Liver (tissue), 9 donors: ENCODE data around the gene CDKN1B. TPM values are rescaled to one million over a fixed set of nuclear protein-coding genes. Genes with fewer than 3 reads are reported as not detected.

Experiments
- DNase-seq: peaks from one replicate; pipeline ENCODE4 v3.0.0-alpha.2; 2017; ENCODE audit warnings: low spot score
- H3K27ac ChIP-seq, 2 donors: one replicate each; pipeline ENCODE4 v1.7.0; 2013; ENCODE audit warnings: inconsistent platforms in 2 of 2, low read length in 2 of 2, control low read depth in 1 of 2, low read depth in 1 of 2, mild to moderate bottlenecking in 1 of 2
- H3K27me3 ChIP-seq, 4 donors: one replicate each; pipeline versions ENCODE4 v1.6.1 to v1.7.0; 2013; ENCODE audit warnings: low read length in 3 of 4, inconsistent platforms in 1 of 4, mild to moderate bottlenecking in 1 of 4, moderate library complexity in 1 of 4; ENCODE audit not compliant: control insufficient read depth in 4 of 4, insufficient read depth in 4 of 4
- H3K36me3 ChIP-seq, 4 donors: one replicate each; pipeline versions ENCODE4 v1.6.1 to v1.7.0; 2013; ENCODE audit warnings: low read length in 3 of 4, mild to moderate bottlenecking in 3 of 4, low read depth in 1 of 4, moderate library complexity in 1 of 4; ENCODE audit not compliant: control insufficient read depth in 4 of 4, insufficient read depth in 3 of 4
- H3K4me1 ChIP-seq, 4 donors: one replicate each; pipeline versions ENCODE4 v1.6.1 to v1.7.0; 2013; ENCODE audit warnings: low read length in 3 of 4, mild to moderate bottlenecking in 3 of 4, moderate library complexity in 1 of 4; ENCODE audit not compliant: control insufficient read depth in 4 of 4, insufficient read depth in 4 of 4
- H3K4me3 ChIP-seq, 3 donors: one replicate each; pipeline versions ENCODE4 v1.6.1 to v1.7.0; 2013; ENCODE audit warnings: low read length in 3 of 3, control low read depth in 1 of 3, low read depth in 1 of 3, mild to moderate bottlenecking in 1 of 3
- H3K9ac ChIP-seq, 2 donors: one replicate each; pipeline ENCODE4 v1.7.0; 2013; ENCODE audit warnings: low read length in 2 of 2, mild to moderate bottlenecking in 2 of 2, moderate library complexity in 2 of 2, control low read depth in 1 of 2, low read depth in 1 of 2
- H3K9me3 ChIP-seq, 4 donors: one replicate each; pipeline versions ENCODE4 v1.6.1 to v1.7.0; 2013; ENCODE audit warnings: low read length in 3 of 4; ENCODE audit not compliant: control insufficient read depth in 4 of 4
- EGR1 ChIP-seq, 2 donors: IDR thresholded peaks; 2 replicates each; pipeline ENCODE4 v1.6.1; 2016 to 2018; ENCODE audit warnings: antibody characterized with exemption in 2 of 2, low read depth in 2 of 2
- FOXA1 ChIP-seq: IDR thresholded peaks from 2 replicates; pipeline ENCODE4 v1.6.1; 2016; ENCODE audit warnings: antibody characterized with exemption
- FOXA2 ChIP-seq: IDR thresholded peaks from 2 replicates; pipeline ENCODE4 v1.6.1; 2016; ENCODE audit warnings: antibody characterized with exemption
- GABPA ChIP-seq, 2 donors: IDR thresholded peaks in 1 of 2; conservative IDR thresholded peaks in 1 of 2; 2 replicates each; pipeline ENCODE4 v1.6.1; 2016; ENCODE audit warnings: antibody characterized with exemption in 2 of 2, mild to moderate bottlenecking in 1 of 2, moderate library complexity in 1 of 2
- HNF4A ChIP-seq, 2 donors: conservative IDR thresholded peaks; 2 replicates each; pipeline ENCODE4 v1.6.1; 2016; ENCODE audit warnings: antibody characterized with exemption in 2 of 2, mild to moderate bottlenecking in 2 of 2
- HNF4G ChIP-seq: IDR thresholded peaks from 2 replicates; pipeline ENCODE4 v1.6.1; 2016; ENCODE audit warnings: antibody characterized with exemption
- JUND ChIP-seq, 2 donors: IDR thresholded peaks; 2 replicates each; pipeline ENCODE4 v1.6.1; 2016; ENCODE audit warnings: antibody characterized with exemption in 2 of 2
- NR2F2 ChIP-seq: IDR thresholded peaks from 2 replicates; pipeline ENCODE4 v1.6.1; 2016; ENCODE audit warnings: antibody characterized with exemption
- RXRA ChIP-seq, 2 donors: IDR thresholded peaks; 2 replicates each; pipeline ENCODE4 v1.6.1; 2017 to 2018; ENCODE audit warnings: antibody characterized with exemption in 2 of 2, mild to moderate bottlenecking in 1 of 2
- SP1 ChIP-seq: IDR thresholded peaks from 2 replicates; pipeline ENCODE4 v1.6.1; 2018; ENCODE audit warnings: antibody characterized with exemption, mild to moderate bottlenecking
- TAF1 ChIP-seq: conservative IDR thresholded peaks from 2 replicates; pipeline ENCODE4 v1.6.1; 2016; ENCODE audit warnings: antibody characterized with exemption, mild to moderate bottlenecking
- YY1 ChIP-seq: IDR thresholded peaks from 2 replicates; pipeline ENCODE4 v1.6.1; 2016; ENCODE audit warnings: antibody characterized with exemption, mild to moderate bottlenecking
- WGBS: extraction: QIAGEN DNeasy Blood & Tissue Kit; methylation state at CpG from one replicate; pipeline ENCODE4 v1.1.7; 2013; 5-methylcytosine and 5-hydroxymethylcytosine counted together
- polyA plus RNA-seq, 2 donors: library from polyadenylated mRNA; stranded (reverse) in 1 of 2; unstranded in 1 of 2; fragments of 200-250 nt in 1 of 2; fragments of >200 nt in 1 of 2; fragmentation: Nextera tagmentation in 1 of 2; extraction: Ambion mirVana in 1 of 2; gene quantifications; one replicate each; pipeline versions ENCODE4 v1.2.1 to v1.2.3, GENCODE V29; 2013 to 2015
- total RNA-seq, 2 donors: library from RNA; depleted of rRNA; stranded (reverse); fragments of >200 nt; gene quantifications; one replicate each; pipeline ENCODE4 v1.2.3, GENCODE V29; 2014
- TF ChIP-seq, protein P1 (sequence below): IDR thresholded peaks from 2 replicates; pipeline ENCODE4 v1.6.1; 2016; ENCODE audit warnings: antibody characterized with exemption
- TF ChIP-seq, protein P2 (sequence below): IDR thresholded peaks from 2 replicates; pipeline ENCODE4 v1.6.1; 2016; ENCODE audit warnings: antibody characterized with exemption
- TF ChIP-seq, protein P3 (sequence below): IDR thresholded peaks from 2 replicates; pipeline ENCODE4 v1.6.1; 2016; ENCODE audit warnings: antibody characterized with exemption, mild to moderate bottlenecking
- TF ChIP-seq, protein P4 (sequence below): IDR thresholded peaks from 2 replicates; pipeline ENCODE4 v1.6.1; 2016; ENCODE audit warnings: antibody characterized with exemption
- TF ChIP-seq, protein P5 (sequence below): fragments of 150-350 bp; IDR thresholded peaks from 2 replicates; pipeline ENCODE4 v1.5.1; 2017; ENCODE audit warnings: improper control_type of control experiment, low read depth, low read length; ENCODE audit not compliant: missing input control
- donor health status: healthy.
- donor health status: healthy.
- donor health status: healthy.
- donor health status: healthy.
- donor health status: healthy.

Gene CDKN1B
- total and polyA plus RNA-seq, 4 donors: 7.8 to 67.5 (median 22.5) TPM

DNA sequence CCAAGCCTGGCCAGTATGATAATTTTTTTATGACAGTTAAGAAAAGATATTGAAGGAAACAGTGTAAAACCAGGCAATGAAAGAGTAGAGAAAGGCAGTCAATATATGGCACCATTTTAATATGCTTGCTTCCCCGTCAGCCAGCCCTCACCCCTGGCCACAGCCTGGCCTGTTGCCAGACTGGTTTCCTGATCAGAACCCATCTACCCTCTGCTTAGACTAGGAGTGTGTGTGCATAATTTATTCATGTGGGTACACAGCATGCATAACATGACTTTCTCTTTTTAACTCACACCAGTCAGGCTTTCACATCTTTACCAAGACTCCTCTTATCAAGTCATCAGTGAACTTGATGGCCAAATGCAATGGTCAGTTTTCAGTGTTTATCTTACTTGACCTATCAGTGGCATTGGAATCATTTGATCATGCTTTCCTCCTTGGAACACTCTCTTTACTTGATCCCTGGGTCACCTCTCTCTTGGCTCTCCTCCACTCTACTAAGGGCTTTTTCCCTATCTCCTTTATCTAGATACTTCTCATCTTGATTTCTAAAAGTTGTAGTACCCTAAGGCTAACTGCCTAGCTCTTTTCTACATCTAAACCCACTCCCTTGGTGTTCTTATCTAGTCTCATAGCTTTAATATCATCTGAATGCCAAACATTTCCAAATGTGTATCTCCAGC lies 11.2 kb upstream of the CDKN1B start:
- Histone ChIP-seq H3K9ac (no peak overlapping the region), H3K4me3 (no peak overlapping the region), H3K36me3 (no peaks in the 10 kb centered on the region), H3K9me3 (no peaks in the 10 kb centered on the region), H3K27ac (no peak overlapping the region), H3K4me1 (peaks cover 0 to 8% (median 4%) of the 10 kb centered on the region in 4 donors), H3K27me3 (no peaks in the 10 kb centered on the region)
- TF ChIP-seq, protein P1, sequence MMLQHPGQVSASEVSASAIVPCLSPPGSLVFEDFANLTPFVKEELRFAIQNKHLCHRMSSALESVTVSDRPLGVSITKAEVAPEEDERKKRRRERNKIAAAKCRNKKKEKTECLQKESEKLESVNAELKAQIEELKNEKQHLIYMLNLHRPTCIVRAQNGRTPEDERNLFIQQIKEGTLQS: no peak
- TF ChIP-seq HNF4G (no peak), GABPA (IDR thresholded peaks at IDR 0.05 in 1 of 2, conservative IDR thresholded peaks at IDR 0.05 in 1 of 2) (no peak), FOXA2 (no peak), JUND (IDR thresholded peaks at IDR 0.05) (no peak), YY1 (no peak), TAF1 (no peak), RXRA (IDR thresholded peaks at IDR 0.05) (no peak), NR2F2 (no peak), SP1 (no peak), EGR1 (IDR thresholded peaks at IDR 0.05; ENCODE audit: low read depth in 2 of 2) (no peak)
- TF ChIP-seq, protein P2, sequence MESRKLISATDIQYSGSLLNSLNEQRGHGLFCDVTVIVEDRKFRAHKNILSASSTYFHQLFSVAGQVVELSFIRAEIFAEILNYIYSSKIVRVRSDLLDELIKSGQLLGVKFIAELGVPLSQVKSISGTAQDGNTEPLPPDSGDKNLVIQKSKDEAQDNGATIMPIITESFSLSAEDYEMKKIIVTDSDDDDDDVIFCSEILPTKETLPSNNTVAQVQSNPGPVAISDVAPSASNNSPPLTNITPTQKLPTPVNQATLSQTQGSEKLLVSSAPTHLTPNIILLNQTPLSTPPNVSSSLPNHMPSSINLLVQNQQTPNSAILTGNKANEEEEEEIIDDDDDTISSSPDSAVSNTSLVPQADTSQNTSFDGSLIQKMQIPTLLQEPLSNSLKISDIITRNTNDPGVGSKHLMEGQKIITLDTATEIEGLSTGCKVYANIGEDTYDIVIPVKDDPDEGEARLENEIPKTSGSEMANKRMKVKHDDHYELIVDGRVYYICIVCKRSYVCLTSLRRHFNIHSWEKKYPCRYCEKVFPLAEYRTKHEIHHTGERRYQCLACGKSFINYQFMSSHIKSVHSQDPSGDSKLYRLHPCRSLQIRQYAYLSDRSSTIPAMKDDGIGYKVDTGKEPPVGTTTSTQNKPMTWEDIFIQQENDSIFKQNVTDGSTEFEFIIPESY: no peak
- TF ChIP-seq, protein P3, sequence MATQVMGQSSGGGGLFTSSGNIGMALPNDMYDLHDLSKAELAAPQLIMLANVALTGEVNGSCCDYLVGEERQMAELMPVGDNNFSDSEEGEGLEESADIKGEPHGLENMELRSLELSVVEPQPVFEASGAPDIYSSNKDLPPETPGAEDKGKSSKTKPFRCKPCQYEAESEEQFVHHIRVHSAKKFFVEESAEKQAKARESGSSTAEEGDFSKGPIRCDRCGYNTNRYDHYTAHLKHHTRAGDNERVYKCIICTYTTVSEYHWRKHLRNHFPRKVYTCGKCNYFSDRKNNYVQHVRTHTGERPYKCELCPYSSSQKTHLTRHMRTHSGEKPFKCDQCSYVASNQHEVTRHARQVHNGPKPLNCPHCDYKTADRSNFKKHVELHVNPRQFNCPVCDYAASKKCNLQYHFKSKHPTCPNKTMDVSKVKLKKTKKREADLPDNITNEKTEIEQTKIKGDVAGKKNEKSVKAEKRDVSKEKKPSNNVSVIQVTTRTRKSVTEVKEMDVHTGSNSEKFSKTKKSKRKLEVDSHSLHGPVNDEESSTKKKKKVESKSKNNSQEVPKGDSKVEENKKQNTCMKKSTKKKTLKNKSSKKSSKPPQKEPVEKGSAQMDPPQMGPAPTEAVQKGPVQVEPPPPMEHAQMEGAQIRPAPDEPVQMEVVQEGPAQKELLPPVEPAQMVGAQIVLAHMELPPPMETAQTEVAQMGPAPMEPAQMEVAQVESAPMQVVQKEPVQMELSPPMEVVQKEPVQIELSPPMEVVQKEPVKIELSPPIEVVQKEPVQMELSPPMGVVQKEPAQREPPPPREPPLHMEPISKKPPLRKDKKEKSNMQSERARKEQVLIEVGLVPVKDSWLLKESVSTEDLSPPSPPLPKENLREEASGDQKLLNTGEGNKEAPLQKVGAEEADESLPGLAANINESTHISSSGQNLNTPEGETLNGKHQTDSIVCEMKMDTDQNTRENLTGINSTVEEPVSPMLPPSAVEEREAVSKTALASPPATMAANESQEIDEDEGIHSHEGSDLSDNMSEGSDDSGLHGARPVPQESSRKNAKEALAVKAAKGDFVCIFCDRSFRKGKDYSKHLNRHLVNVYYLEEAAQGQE: no peak
- WGBS: 63% methylated on average over 1 of the region's 1 CpG
- DNase-seq: no peak

DNA sequence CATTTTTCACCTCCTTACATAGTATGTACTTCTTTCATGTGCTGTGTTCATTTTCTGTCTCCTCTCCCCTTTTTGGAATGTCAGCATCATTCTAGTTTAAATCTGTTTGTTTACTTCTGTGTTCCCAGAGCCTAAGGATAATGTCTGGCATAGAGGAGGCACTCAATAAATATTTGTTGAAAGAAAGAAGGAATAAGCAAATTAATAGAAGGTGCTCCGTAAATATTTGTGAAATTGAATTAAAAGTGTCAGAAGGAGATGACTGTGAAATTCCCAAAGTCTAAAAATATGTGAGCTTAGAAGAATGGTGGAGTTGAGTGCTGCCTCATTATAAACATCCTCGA lies 3.3 kb upstream of the CDKN1B start:
- H3K36me3 ChIP-seq: no peaks in the 10 kb centered on the region
- DNase-seq: no peak
- WGBS: 49% methylated on average over 2 of the region's 2 CpGs
- peak overlapping the region in 1 of 2 donors; percentile 60 for H3K9ac ChIP-seq
- no peaks in the 10 kb centered on the region for H3K27me3 ChIP-seq
- H3K4me3 ChIP-seq: no peak overlapping the region
- H3K27ac ChIP-seq: peak overlapping the region in 1 of 2 donors; percentile 99
- H3K4me1 ChIP-seq: peaks cover 0 to 15% (median 4%) of the 10 kb centered on the region in 4 donors
- H3K9me3 ChIP-seq: no peaks in the 10 kb centered on the region
- TF ChIP-seq HNF4G (no peak), GABPA (IDR thresholded peaks at IDR 0.05 in 1 of 2, conservative IDR thresholded peaks at IDR 0.05 in 1 of 2) (no peak), TAF1 (no peak), YY1 (no peak), FOXA1 (no peak), EGR1 (IDR thresholded peaks at IDR 0.05; ENCODE audit: low read depth in 2 of 2) (no peak), HNF4A (conservative IDR thresholded peaks at IDR 0.05) (no peak), NR2F2 (no peak), RXRA (IDR thresholded peaks at IDR 0.05) (no peak)
- TF ChIP-seq, protein P4, sequence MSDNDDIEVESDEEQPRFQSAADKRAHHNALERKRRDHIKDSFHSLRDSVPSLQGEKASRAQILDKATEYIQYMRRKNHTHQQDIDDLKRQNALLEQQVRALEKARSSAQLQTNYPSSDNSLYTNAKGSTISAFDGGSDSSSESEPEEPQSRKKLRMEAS: no peak
- TF ChIP-seq, protein P1: no peak
- TF ChIP-seq, protein P3: no peak
- TF ChIP-seq, protein P5, sequence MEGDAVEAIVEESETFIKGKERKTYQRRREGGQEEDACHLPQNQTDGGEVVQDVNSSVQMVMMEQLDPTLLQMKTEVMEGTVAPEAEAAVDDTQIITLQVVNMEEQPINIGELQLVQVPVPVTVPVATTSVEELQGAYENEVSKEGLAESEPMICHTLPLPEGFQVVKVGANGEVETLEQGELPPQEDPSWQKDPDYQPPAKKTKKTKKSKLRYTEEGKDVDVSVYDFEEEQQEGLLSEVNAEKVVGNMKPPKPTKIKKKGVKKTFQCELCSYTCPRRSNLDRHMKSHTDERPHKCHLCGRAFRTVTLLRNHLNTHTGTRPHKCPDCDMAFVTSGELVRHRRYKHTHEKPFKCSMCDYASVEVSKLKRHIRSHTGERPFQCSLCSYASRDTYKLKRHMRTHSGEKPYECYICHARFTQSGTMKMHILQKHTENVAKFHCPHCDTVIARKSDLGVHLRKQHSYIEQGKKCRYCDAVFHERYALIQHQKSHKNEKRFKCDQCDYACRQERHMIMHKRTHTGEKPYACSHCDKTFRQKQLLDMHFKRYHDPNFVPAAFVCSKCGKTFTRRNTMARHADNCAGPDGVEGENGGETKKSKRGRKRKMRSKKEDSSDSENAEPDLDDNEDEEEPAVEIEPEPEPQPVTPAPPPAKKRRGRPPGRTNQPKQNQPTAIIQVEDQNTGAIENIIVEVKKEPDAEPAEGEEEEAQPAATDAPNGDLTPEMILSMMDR: no peak
